ENCODE data around the gene STRBP. TPM values are rescaled to one million over a fixed set of nuclear protein-coding genes. Genes with fewer than 3 reads are reported as not detected.

The STRBP gene
- total RNA-seq, 1 experiment from 2014 or later, result 74.0 TPM

- peaks cover 18 to 31% (median 18%) of the 10 kb centered on the region in 3 experiments; a peak in 6 of 7 replicates for H3K36me3 Mint-ChIP-seq (ENCODE audit: insufficient read depth in 1 of 3, low read depth in 3 of 3)
Measured at GRCh38 chr9:123131993-123132392, 136.4 kb downstream of the STRBP start.

More at GRCh38 chr9:123131993-123132392, 136.4 kb downstream of the STRBP start:
- H4K5ac ChIP-seq (ENCODE audit: insufficient read length, low read depth, low read length), result no peak overlapping the region
- no peaks in the 10 kb centered on the region for H4K20me1 ChIP-seq (ENCODE audit: control insufficient read depth, insufficient read depth, insufficient read length)
- no peak overlapping the region for H4K8ac ChIP-seq (replicated peaks; ENCODE audit: insufficient read length, low read depth, low read length)
- no peak overlapping the region for H3K27ac ChIP-seq (ENCODE audit: insufficient read length, low read depth, low read length)
- Mint-ChIP-seq H3K27me3 (ENCODE audit: low read depth) (no peaks in the 10 kb centered on the region), H3K9me3 (no peaks in the 10 kb centered on the region), H3K27ac (no peak overlapping the region), H3K4me1 (no peaks in the 10 kb centered on the region), H3K4me3 (no peak overlapping the region)
- DNase-seq, result no peak
- H3K14ac ChIP-seq (ENCODE audit: insufficient read depth, low read length), result no peak overlapping the region
- no peak for TF ChIP-seq CTCF (conservative IDR thresholded peaks at IDR 0.05)
- H3K23me2 ChIP-seq (ENCODE audit: insufficient read length, low read depth, low read length, poor library complexity, severe bottlenecking), result no peaks in the 10 kb centered on the region
- no peaks in the 10 kb centered on the region for H3K79me2 ChIP-seq (ENCODE audit: insufficient read depth, low read length)
- H3T11ph ChIP-seq (ENCODE audit: low read length), result no peak overlapping the region
- H2BK15ac ChIP-seq (ENCODE audit: low read depth, low read length), result no peak overlapping the region
- no peak overlapping the region for H3K4ac ChIP-seq (ENCODE audit: low read depth, low read length)
- H3K56ac ChIP-seq (ENCODE audit: insufficient read length, low read depth, low read length), result no peak overlapping the region
- H3K23ac ChIP-seq (ENCODE audit: insufficient read length, low read depth, low read length), result no peak overlapping the region
- no peaks in the 10 kb centered on the region for H3K27me3 ChIP-seq (ENCODE audit: insufficient read depth, low read length)
- H2BK12ac ChIP-seq (ENCODE audit: insufficient read length, low read depth, low read length), result no peak overlapping the region
- H3K4me1 ChIP-seq (ENCODE audit: insufficient read depth, low read length), result no peaks in the 10 kb centered on the region
- no peak overlapping the region for H2AK5ac ChIP-seq (ENCODE audit: insufficient read length, low read length)
- no peak overlapping the region for H4K91ac ChIP-seq (ENCODE audit: insufficient read length, low read depth, low read length)
- H3K18ac ChIP-seq (ENCODE audit: insufficient read length, low read depth, low read length), result no peak overlapping the region
- H2BK5ac ChIP-seq (ENCODE audit: insufficient read length, low read length), result no peak overlapping the region
- H3K9ac ChIP-seq (ENCODE audit: extremely low read depth, insufficient read length, low read length), result no peak overlapping the region
- H2BK20ac ChIP-seq (ENCODE audit: low read depth, low read length, poor library complexity, severe bottlenecking), result no peak overlapping the region
- no peak overlapping the region for H2AFZ ChIP-seq (ENCODE audit: low read length)
- H3K4me2 ChIP-seq (ENCODE audit: insufficient read depth, insufficient read length, low read length), result no peak overlapping the region
- H3K79me1 ChIP-seq (ENCODE audit: insufficient read depth, low read depth, low read length, poor library complexity, severe bottlenecking), result no peaks in the 10 kb centered on the region
- no peaks in the 10 kb centered on the region for H3K9me3 ChIP-seq (ENCODE audit: control insufficient read depth, low read depth, low read length)
- no peak overlapping the region for H2BK120ac ChIP-seq (ENCODE audit: low read depth, low read length, poor library complexity, severe bottlenecking)
